ENCODE measurements around the gene STMND1. TPM values are rescaled to one million over a fixed set of nuclear protein-coding genes. Genes with fewer than 3 reads are reported as not detected.

Gene STMND1
- total RNA-seq, 1 experiment from 2014 or later: not detected

- H3K27ac Mint-ChIP-seq (ENCODE audit: low read depth, unreplicated experiment): no peak overlapping the region
- no peak for DNase-seq (ENCODE audit: unreplicated experiment)
- POLR2A ChIA-PET: no interaction called here
- no peaks in the 10 kb centered on the region for H3K4me1 Mint-ChIP-seq (ENCODE audit: insufficient read depth, unreplicated experiment)
- H3K9me3 Mint-ChIP-seq (ENCODE audit: unreplicated experiment): no peaks in the 10 kb centered on the region
- H3K36me3 Mint-ChIP-seq (ENCODE audit: insufficient read depth, unreplicated experiment): no peaks in the 10 kb centered on the region
- H3K27me3 Mint-ChIP-seq (ENCODE audit: insufficient read depth, unreplicated experiment): peaks cover 17% of the 10 kb centered on the region
- H3K4me3 Mint-ChIP-seq (ENCODE audit: unreplicated experiment): no peak overlapping the region
- TF ChIP-seq, protein P1, sequence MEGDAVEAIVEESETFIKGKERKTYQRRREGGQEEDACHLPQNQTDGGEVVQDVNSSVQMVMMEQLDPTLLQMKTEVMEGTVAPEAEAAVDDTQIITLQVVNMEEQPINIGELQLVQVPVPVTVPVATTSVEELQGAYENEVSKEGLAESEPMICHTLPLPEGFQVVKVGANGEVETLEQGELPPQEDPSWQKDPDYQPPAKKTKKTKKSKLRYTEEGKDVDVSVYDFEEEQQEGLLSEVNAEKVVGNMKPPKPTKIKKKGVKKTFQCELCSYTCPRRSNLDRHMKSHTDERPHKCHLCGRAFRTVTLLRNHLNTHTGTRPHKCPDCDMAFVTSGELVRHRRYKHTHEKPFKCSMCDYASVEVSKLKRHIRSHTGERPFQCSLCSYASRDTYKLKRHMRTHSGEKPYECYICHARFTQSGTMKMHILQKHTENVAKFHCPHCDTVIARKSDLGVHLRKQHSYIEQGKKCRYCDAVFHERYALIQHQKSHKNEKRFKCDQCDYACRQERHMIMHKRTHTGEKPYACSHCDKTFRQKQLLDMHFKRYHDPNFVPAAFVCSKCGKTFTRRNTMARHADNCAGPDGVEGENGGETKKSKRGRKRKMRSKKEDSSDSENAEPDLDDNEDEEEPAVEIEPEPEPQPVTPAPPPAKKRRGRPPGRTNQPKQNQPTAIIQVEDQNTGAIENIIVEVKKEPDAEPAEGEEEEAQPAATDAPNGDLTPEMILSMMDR (IDR thresholded peaks at IDR 0.05; ENCODE audit: unreplicated experiment): no peak
- intact Hi-C loops (cut with micrococcal nuclease): no loop called here
- no TSS peak for BruUV-seq (replicated peaks)
- CTCF ChIA-PET: no interaction called here
Measured at GRCh38 chr6:17130786-17131185, 28.9 kb downstream of the STMND1 start.

GRCh38 chr6:17132967-17133366 is 31.1 kb downstream of the STMND1 start:
- no peak for DNase-seq (ENCODE audit: unreplicated experiment)
- CTCF ChIA-PET: no interaction called here
- H3K27ac Mint-ChIP-seq (ENCODE audit: low read depth, unreplicated experiment): no peak overlapping the region
- H3K36me3 Mint-ChIP-seq (ENCODE audit: insufficient read depth, unreplicated experiment): no peaks in the 10 kb centered on the region
- H3K4me3 Mint-ChIP-seq (ENCODE audit: unreplicated experiment): no peak overlapping the region
- no TSS peak for BruUV-seq (replicated peaks)
- TF ChIP-seq, protein P1 (IDR thresholded peaks at IDR 0.05; ENCODE audit: unreplicated experiment): no peak
- no peaks in the 10 kb centered on the region for H3K9me3 Mint-ChIP-seq (ENCODE audit: unreplicated experiment)
- no peaks in the 10 kb centered on the region for H3K4me1 Mint-ChIP-seq (ENCODE audit: insufficient read depth, unreplicated experiment)
- POLR2A ChIA-PET: no interaction called here
- intact Hi-C loops (cut with micrococcal nuclease): no loop called here
- H3K27me3 Mint-ChIP-seq (ENCODE audit: insufficient read depth, unreplicated experiment): peaks cover 26% of the 10 kb centered on the region

- Mint-ChIP-seq H3K4me3 (ENCODE audit: unreplicated experiment) (no peak overlapping the region), H3K4me1 (ENCODE audit: insufficient read depth, unreplicated experiment) (no peaks in the 10 kb centered on the region), H3K27me3 (ENCODE audit: insufficient read depth, unreplicated experiment) (peaks cover 26% of the 10 kb centered on the region), H3K36me3 (ENCODE audit: insufficient read depth, unreplicated experiment) (no peaks in the 10 kb centered on the region), H3K27ac (ENCODE audit: low read depth, unreplicated experiment) (no peak overlapping the region), H3K9me3 (ENCODE audit: unreplicated experiment) (peaks cover 7% of the 10 kb centered on the region)
- intact Hi-C loops (cut with micrococcal nuclease): no loop called here
- no peak for DNase-seq (ENCODE audit: unreplicated experiment)
- TF ChIP-seq, protein P1 (IDR thresholded peaks at IDR 0.05; ENCODE audit: unreplicated experiment): no peak
- ChIA-PET CTCF (no interaction called here), POLR2A (no interaction called here)
- BruUV-seq (replicated peaks): no TSS peak
Measured at GRCh38 chr6:17138033-17138432, 36.2 kb downstream of the STMND1 start.

DNA sequence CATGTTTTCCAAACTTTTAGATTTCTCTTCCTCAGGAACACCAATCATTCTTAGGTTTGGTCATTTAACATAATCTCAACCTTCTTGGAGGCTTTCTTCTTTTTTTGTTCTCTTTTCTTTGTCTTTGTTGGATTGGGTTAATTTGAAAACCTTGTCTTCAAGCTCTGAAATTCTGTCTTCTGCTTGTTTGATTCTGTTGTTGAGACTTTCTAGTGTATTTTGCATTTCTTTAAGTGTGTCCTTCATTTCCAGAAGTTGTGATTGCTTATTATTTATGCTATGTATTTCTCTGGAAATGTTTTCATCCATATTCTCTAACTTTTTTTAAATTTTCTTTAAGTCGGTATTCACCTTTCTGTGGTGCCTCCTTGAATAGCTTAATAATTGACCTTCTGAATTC is 42.2 kb downstream of the STMND1 start:
- ChIA-PET CTCF (no interaction called here), POLR2A (interaction anchor here (1.2 to 1.5 kb wide), 2 partner anchors 10 kb away, joined by 3 to 5 read pairs; no protein-coding TSS in a partner anchor)
- Mint-ChIP-seq H3K4me3 (ENCODE audit: unreplicated experiment) (no peak overlapping the region), H3K36me3 (ENCODE audit: insufficient read depth, unreplicated experiment) (no peaks in the 10 kb centered on the region), H3K9me3 (ENCODE audit: unreplicated experiment) (no peaks in the 10 kb centered on the region), H3K27ac (ENCODE audit: low read depth, unreplicated experiment) (no peak overlapping the region), H3K27me3 (ENCODE audit: insufficient read depth, unreplicated experiment) (no peaks in the 10 kb centered on the region), H3K4me1 (ENCODE audit: insufficient read depth, unreplicated experiment) (no peaks in the 10 kb centered on the region)
- intact Hi-C loops (cut with micrococcal nuclease): no loop called here
- TF ChIP-seq, protein P1 (IDR thresholded peaks at IDR 0.05; ENCODE audit: unreplicated experiment): no peak
- BruUV-seq (replicated peaks): no TSS peak
- no peak for DNase-seq (ENCODE audit: unreplicated experiment)

Measured in MCF 10A (cell line).